GM12873 (cell line): ENCODE measurements around the gene ALPL.

ENCODE experiments used
- TF ChIP-seq, protein P1 (sequence below): IDR thresholded peaks from 2 replicates; pipeline ENCODE4 v1.5.1; 2012; ENCODE audit warnings: low read depth, mild to moderate bottlenecking, moderate library complexity, low read length, control low read depth; ENCODE audit not compliant: insufficient read depth; ENCODE audit errors: missing control alignments

The ALPL gene

DNA sequence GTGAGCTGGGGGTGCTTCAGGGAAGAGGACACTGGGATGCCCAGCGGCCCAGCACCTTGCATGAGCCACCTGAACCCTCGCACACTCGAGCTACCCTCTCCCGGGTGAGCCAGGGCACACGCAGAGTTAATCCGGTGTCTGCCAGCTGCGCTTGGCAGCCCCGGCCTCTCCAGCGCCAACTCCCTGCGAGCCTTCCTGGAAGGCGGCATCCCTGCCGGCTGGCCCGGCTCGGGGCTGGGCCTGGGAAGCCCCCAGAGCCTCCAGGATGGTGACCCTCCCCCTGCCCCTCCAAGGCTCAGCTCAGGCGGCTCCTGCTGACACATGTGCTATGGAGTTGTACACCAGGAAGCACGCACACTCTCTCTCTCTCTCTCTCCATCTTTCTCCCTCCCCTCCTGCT lies 111.3 kb downstream of the ALPL start:
- TF ChIP-seq, protein P1, sequence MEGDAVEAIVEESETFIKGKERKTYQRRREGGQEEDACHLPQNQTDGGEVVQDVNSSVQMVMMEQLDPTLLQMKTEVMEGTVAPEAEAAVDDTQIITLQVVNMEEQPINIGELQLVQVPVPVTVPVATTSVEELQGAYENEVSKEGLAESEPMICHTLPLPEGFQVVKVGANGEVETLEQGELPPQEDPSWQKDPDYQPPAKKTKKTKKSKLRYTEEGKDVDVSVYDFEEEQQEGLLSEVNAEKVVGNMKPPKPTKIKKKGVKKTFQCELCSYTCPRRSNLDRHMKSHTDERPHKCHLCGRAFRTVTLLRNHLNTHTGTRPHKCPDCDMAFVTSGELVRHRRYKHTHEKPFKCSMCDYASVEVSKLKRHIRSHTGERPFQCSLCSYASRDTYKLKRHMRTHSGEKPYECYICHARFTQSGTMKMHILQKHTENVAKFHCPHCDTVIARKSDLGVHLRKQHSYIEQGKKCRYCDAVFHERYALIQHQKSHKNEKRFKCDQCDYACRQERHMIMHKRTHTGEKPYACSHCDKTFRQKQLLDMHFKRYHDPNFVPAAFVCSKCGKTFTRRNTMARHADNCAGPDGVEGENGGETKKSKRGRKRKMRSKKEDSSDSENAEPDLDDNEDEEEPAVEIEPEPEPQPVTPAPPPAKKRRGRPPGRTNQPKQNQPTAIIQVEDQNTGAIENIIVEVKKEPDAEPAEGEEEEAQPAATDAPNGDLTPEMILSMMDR = no peak

DNA sequence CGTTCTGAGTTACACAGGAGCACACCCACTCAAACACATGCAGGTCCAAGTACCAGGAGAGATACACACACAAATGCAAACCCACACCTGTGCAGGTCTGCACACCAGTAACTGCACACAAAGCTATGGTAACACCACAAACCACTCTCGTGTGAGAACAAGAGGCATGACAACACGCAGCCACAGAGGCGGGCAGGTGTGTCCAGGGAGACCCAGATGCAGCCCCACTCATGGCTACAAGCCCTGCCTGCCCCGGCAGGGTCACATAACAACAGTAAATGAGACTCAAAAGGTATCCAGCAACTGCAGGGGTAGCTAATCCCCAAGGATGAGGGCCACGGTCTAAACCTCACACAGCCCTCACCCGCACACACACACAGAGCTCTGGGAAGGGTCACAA lies 111.8 kb downstream of the ALPL start:
- TF ChIP-seq, protein P1 = no peak

DNA sequence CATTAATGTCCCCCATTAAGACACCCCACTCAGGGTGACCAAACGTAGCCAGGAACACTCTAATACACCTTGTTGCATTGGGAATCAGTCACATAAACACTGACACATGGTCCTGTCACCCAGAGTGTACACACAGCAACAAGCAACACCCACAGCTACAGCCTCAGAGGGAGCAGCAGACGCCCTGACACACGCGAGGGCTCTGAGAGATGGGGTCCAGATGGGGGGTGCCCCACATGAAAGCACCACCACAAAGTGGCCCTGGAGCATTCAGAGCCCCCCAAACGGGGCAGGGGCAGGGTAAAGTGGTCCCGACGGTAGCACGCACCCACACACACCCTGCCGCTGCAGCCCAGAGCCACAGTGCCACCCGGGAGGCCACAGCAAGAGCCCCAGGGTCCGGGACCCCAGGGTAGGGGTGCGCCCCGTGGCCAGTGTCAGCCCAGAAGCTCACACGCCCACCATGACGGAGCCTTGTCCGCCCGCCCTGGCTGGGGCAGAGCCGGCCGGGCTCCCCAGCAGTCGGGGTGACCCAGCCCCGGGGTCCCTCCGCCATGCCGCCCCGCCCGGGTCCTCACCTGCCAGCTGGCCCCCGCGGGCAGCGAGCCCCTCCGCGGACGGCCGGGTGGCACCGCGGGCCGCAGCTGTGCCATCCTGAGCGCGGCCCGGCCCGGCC lies 112.7 kb downstream of the ALPL start:
- TF ChIP-seq, protein P1 = no peak

DNA sequence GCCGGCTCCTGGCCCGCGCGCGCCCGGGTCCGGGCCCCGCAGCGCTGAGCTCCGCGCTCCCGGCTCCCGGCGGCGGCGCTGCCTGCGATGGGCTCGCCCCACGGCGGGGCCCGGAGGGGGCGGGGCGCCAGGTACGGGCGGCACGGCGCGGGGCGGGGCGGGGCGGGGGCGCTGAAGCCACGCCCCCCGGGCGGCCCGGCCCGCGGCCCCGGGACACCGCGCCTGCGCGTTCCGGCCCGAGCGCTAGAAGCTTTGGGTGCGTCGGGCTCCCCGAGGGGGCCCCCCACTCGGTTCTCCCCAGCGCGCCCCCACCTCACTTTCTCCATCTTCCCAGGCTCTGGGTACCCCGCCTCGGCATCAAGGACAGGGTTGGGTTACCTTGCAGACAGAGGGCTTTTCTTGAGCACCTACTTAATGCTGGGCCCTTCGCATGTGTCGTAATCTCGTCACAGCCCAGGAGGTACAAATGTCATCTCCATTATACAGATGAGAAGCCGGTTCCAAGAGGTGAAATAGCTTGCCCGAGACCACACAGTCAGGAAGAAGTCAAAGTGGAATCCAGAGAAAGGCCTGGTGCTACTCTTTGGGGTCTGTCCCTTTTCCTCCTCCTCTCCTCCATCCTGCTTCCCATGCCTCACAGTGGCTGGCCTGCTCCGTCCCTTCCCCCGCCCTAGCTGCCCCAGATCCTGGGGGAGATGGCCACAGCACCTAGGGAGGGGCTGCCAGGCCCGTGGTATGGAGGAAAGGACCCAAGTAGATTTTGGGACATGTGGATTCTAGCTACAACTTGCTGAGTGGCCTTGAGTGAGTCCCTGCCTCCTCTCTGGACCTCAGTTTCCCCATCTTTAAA lies 113.5 kb downstream of the ALPL start:
- TF ChIP-seq, protein P1 = no peak

DNA sequence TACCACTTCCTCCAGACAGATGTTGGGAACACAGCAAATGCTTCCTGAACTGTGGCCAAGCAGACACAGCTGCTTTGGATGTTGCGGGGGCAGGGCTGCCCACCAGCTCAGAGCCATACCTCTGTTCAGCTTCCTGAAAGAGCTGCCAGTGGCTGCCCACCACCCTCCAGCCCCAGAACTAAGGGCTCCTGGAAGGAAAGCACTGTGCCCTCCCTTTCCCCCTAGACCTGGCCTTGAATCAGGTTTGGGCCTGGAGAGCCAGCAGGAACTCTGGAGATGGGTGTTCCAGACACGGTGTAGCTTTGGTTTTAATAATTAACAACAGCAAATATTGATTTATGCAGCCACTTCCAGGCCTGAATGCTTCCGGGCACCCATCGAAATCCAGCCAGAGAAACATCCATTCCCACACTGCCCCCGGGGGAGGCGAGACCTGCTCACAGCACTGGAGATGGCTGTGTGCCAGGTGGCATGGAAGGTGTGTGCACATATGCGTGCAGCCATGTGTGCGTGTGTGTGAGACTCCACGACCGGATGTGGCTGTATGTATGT lies 114.3 kb downstream of the ALPL start:
- TF ChIP-seq, protein P1 = no peak

DNA sequence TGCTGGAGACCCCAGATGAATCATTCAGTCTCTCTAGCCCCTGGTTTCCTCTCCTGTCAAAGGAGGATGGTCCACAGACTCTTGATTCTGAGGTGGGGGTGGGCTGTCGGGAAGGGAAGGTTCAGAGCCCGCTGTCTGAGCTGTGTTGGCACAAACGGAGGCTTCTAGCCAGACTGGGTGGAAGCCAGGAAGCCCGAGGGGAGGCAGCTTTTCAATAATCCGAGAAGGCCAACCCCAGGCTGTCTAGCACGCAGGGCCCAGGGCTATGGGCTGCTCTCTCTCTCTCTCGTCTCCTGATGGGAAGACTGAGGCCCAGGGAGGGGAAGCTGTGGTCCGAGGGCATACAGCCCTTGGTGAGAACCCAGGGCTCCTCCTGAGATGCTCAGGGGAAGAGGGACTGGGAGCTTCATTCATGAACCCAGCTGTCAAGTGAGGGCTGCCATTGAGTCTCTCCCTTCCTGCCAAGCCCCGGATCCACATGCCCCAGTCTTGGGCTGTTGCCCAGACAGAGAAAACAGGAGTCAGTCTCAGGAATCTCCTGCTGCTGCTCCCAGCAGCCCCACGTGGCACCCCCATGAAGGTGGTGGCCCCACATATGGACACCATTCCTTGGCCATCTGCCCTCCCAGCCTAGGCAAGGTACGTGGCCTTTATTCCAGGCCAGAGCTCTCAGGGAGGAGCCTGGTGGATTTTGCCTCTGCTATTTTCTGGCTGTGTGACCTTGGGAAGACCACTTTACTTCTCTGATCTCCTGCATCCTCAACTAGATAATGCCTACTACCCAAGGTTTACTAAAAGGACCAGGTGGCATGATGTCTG lies 115.6 kb downstream of the ALPL start:
- TF ChIP-seq, protein P1 = no peak
